Skin of body (tissue), 2 donors: ENCODE results near the gene TBC1D16. TPM values are rescaled to one million over a fixed set of nuclear protein-coding genes. Genes with fewer than 3 reads are reported as not detected.
A peak's percentile ranks its signal among the peaks of the same experiment; 100 is the strongest.

Experiments used
- DNase-seq: peaks from one replicate; lab custom pipeline; 2025; lab: John Stamatoyannopoulos, UW
- total RNA-seq: library from RNA; depleted of rRNA; stranded (reverse); fragments of >200 nt; gene quantifications from one replicate; pipeline ENCODE4 v1.2.3, GENCODE V29; 2014

The TBC1D16 gene, protein sequence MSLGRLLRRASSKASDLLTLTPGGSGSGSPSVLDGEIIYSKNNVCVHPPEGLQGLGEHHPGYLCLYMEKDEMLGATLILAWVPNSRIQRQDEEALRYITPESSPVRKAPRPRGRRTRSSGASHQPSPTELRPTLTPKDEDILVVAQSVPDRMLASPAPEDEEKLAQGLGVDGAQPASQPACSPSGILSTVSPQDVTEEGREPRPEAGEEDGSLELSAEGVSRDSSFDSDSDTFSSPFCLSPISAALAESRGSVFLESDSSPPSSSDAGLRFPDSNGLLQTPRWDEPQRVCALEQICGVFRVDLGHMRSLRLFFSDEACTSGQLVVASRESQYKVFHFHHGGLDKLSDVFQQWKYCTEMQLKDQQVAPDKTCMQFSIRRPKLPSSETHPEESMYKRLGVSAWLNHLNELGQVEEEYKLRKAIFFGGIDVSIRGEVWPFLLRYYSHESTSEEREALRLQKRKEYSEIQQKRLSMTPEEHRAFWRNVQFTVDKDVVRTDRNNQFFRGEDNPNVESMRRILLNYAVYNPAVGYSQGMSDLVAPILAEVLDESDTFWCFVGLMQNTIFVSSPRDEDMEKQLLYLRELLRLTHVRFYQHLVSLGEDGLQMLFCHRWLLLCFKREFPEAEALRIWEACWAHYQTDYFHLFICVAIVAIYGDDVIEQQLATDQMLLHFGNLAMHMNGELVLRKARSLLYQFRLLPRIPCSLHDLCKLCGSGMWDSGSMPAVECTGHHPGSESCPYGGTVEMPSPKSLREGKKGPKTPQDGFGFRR
- total RNA-seq, result 18.3 TPM

GRCh38 chr17:80035687-80035936 is at the start of gene TBC1D16:
TBC1D16 (minus strand) TSS chr17:80035872; CDS start chr17:80013547, 22,325 bp downstream.
- DNase-seq, result no peak

DNA sequence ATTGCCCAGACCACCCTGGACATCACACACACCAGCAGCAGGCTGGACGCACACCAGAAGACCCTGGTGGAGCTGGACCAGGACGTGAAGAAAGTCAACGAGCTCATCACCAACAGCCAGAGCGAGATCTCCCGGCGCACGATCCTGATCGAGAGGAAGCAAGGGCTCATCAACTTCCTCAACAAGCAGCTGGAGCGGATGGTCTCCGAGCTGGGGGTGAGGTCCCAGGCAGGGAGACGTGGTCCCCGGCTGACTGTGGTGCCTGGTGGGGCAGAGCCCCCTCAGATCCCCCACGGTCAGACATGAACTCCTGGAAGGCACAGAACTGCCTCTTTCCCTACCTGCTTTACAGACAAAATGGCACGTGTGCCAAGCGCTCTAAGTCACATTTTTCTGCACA is 49.1 kb upstream of the TBC1D16 start:
- no peak for DNase-seq

DNA sequence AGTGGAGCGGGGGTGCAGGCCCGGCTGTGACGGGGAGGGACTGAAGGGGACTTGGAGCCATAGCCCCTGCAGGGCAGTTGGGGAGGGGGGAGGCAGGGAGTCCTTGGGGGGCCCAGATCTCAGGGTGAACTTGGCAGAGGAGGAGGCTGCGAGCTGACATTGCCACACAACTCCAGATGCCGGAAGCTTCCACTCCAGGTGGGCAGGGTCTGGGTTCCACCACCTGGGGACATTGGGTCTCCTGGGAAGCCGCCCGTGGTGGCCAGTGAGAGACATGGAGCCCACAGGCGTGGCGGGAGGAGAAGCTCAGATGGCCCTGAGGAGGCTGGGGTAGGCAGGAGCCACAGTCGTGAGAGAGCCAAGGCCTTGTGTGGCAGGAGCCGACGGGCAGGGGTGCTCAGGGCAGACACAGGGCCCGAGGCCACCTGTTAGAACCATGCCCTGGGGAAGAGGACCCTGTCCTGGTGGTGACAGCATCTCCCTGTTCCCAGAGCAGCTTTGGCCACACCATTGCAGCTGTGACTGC is 47.5 kb upstream of the TBC1D16 start:
- DNase-seq, result no peak

GRCh38 chr17:80082403-80083135 is 46.9 kb upstream of the TBC1D16 start:
- DNase-seq, result peak; percentile 52

GRCh38 chr17:80081596-80081995 is 45.9 kb upstream of the TBC1D16 start:
- no peak for DNase-seq

GRCh38 chr17:80080081-80080480 is 44.4 kb upstream of the TBC1D16 start:
- DNase-seq, result no peak

- DNase-seq, result no peak
Observed at GRCh38 chr17:80072410-80072809, 36.7 kb upstream of the TBC1D16 start.

- no peak for DNase-seq
Observed at GRCh38 chr17:80071116-80071841, 35.6 kb upstream of the TBC1D16 start.

DNA sequence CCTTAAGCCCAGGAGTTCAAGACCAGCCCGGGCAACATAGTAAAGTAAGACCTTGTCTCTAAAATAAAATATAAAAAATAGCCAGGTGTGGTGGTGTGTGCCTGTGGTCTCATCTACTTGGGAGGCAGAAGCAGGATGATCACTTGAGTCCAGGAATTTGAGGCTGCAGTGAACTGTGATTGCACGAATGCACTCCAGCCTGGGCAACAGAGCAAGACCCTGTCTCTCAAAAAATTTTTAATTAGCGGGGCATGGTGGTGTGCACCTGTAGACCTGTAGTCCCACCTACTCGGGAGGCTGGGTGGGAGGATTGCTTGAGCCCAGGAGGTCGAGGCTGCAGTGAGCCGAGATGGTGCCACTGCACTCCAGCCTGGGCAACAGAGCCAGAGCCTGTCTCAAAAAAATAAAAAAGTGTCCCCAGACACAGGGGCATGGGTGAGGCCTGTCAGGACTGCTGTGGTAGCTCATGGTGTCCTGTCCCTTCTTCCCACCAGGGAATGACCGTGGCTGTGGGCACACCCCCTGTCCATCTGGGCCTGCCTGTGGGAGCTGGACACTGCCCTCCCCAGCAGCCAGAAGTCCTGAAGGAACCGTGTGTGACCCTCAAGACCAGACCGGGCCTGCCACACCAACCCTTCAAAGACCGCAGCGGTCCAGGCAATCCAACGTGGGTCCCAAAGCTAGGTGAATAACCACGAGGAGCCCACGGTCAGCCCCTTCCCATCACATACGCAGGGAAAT is 34.9 kb upstream of the TBC1D16 start:
- no peak for DNase-seq

- no peak for DNase-seq
Observed at GRCh38 chr17:80068301-80069222, 32.9 kb upstream of the TBC1D16 start.

DNA sequence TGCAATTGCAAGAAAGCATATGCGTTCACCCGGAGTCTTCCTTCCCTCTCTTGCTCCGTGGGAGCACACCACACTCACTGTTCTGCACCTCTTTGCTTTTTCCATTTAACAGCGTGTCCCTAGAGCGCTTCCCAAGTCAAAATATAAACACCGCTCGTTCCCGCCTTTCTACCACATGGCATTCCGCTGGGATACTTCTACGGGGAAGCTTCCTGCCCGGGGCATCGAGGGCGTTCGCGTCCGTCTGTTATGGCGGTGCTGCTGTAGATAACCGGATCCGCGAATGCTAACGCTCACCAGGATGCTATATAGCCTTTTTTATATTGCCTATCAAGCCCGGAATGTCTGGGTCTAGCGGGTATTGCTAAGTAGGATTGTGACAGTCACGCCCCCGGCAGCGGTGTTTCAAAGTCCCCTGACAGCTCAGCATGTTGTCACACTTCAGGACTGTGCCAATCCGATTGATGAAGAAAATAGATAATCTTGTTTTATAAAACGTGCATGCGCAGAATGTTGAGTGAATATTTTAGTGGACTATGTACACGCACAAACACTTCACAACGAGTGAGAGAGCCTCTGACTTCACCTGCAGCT is 31.8 kb upstream of the TBC1D16 start:
- DNase-seq, result no peak

- DNase-seq, result no peak
Observed at GRCh38 chr17:80065478-80066170, 30.0 kb upstream of the TBC1D16 start.

DNA sequence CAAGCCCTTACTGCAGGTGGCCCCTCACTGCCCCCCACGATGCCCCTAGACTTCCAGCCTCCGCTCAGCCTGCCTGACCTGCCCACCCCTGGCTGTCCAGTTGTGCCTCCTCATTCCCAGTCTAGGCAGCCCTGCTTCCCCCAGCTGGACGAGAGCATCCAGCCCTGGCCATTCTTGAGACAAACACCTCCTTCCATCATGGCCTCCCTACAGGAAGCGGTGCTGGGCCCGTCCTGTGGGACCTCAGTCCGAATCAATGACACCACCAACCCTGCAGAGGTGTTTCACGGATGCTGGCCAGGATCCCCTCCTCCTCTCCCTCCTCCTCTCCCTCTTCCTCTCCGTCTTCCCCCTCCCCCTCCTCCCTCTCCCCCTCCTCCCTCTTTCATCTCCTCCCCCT is 29.0 kb upstream of the TBC1D16 start:
- DNase-seq, result no peak

- DNase-seq, result no peak
Observed at GRCh38 chr17:80063830-80064585, 28.3 kb upstream of the TBC1D16 start.

DNA sequence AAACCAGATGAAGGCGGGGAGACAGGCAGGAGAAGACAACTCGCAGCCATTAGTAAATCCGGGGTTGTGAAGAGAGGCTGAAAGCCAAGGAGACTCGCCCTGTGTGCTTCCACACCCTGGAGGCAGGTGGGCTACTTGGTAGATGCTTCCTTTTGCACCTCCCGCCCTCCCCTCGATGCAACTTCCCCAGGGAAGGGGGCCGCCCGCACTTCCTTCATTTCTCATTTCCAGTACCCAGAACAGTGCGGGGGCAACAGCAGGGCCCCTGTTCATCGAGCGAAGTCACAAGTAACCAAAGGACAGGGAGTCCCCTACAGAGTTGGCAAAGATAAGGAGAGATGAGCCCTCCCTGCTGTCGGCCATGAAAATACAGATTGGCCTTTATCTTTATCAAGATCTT is 25.7 kb upstream of the TBC1D16 start:
- no peak for DNase-seq

DNA sequence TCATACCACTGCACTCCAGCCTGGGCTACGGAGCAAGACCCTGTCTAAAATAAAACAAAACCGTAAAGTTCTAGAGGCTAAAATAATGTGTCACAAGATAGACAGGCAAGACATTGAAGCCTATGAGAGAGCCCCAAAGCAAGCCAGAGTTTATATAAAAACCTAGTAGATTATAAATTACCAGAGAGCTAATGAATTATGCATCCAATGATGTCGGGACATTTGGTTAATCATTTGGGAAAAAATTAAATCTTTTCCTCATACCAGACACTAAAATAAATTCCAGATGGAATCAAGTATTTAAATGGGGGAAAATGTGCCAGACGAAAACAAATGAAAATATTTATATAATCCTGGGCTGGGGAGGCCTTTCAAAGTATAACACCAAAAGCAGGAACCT is 25.0 kb upstream of the TBC1D16 start:
- no peak for DNase-seq

DNA sequence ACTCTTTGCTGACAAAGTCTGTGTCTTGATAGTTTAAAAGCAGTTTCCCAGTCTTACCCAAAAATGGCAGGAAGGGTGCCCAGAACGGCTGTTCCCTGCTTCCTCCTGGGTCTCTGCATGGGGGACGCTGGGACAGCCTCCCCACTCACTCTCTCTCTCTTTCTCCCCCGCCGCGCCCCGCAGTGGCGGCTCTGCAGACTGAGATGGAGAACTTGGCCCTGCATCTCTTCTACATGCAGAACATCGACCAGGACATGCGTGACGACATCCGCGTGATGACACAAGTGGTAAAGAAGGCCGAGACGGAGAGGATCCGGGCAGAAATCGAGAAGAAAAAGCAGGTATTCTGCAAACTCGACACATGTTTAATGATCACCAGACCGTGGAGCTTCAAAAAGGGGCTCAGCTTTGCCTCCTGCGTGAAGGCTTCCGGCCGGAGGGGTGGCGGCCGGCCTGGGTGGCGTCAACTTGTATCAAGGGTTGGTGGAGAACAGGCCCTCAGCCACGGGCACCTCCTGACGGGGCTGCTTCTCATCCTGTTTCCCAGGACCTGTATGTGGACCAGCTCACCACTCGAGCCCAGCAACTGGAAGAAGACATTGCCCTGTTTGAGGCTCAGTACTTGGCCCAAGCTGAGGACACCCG is 22.8 kb upstream of the TBC1D16 start:
- no peak for DNase-seq
